Smooth muscle cell of bladder (primary cell): ENCODE data around the gene LRRC70. TPM values are rescaled to one million over a fixed set of nuclear protein-coding genes. Genes with fewer than 3 reads are reported as not detected.

Experiments
- total RNA-seq: library from RNA; depleted of rRNA; stranded (reverse); fragments of >200 nt; gene quantifications from 2 replicates; pipeline ENCODE4 v1.2.3, GENCODE V29; 2014

Gene LRRC70
- total RNA-seq: 0.55 and 0.57 TPM in 2 replicates

GRCh38 chr5:62578540-62578939, at the start of gene LRRC70:
Gene LRRC70, plus strand, starts transcription at chr5:62578819. Its CDS starts 620 bp downstream, at chr5:62579439.

Other genes with a start within 250 kb of the LRRC70 start
- gene DIMT1, start 174.9 kb upstream of the LRRC70 start, total RNA-seq: 18.1 and 22.9 TPM in 2 replicates
- gene IPO11, start 166.1 kb upstream of the LRRC70 start, total RNA-seq: 16.6 and 25.0 TPM in 2 replicates